ENCODE data around the gene VEZF1.

The VEZF1 gene

GRCh38 chr17:57954397-57955182 is 33.5 kb downstream of the VEZF1 start:
- in situ Hi-C loops (cut with HindIII; ENCODE audit: low sequenced_read_pairs), result no loop called here

- in situ Hi-C loops (cut with HindIII; ENCODE audit: low sequenced_read_pairs), result no loop called here
These were observed 34.2 kb downstream of the VEZF1 start for GRCh38 chr17:57953705-57954396.

- in situ Hi-C loops (cut with HindIII; ENCODE audit: low sequenced_read_pairs), result no loop called here
These were observed 34.8 kb downstream of the VEZF1 start for GRCh38 chr17:57953219-57953618.

GRCh38 chr17:57949649-57950048 is 38.4 kb downstream of the VEZF1 start:
- in situ Hi-C loops (cut with HindIII; ENCODE audit: low sequenced_read_pairs), result no loop called here

- in situ Hi-C loops (cut with HindIII; ENCODE audit: low sequenced_read_pairs), result no loop called here
These were observed 39.3 kb downstream of the VEZF1 start for GRCh38 chr17:57948555-57949420.

- in situ Hi-C loops (cut with HindIII; ENCODE audit: low sequenced_read_pairs), result no loop called here
These were observed 39.9 kb downstream of the VEZF1 start for GRCh38 chr17:57948169-57948554.

GRCh38 chr17:57947369-57947768 is 40.7 kb downstream of the VEZF1 start:
- in situ Hi-C loops (cut with HindIII; ENCODE audit: low sequenced_read_pairs), result no loop called here

GRCh38 chr17:57946798-57947358 is 41.2 kb downstream of the VEZF1 start:
- in situ Hi-C loops (cut with HindIII; ENCODE audit: low sequenced_read_pairs), result no loop called here

- in situ Hi-C loops (cut with HindIII; ENCODE audit: low sequenced_read_pairs), result no loop called here
These were observed 41.9 kb downstream of the VEZF1 start for GRCh38 chr17:57945996-57946797.

GRCh38 chr17:57944908-57945307 is 43.1 kb downstream of the VEZF1 start:
- in situ Hi-C loops (cut with HindIII; ENCODE audit: low sequenced_read_pairs), result no loop called here

- in situ Hi-C loops (cut with HindIII; ENCODE audit: low sequenced_read_pairs), result no loop called here
These were observed 44.4 kb downstream of the VEZF1 start for GRCh38 chr17:57943645-57944044.

GRCh38 chr17:57943140-57943539 is 44.9 kb downstream of the VEZF1 start:
- in situ Hi-C loops (cut with HindIII; ENCODE audit: low sequenced_read_pairs), result no loop called here

- in situ Hi-C loops (cut with HindIII; ENCODE audit: low sequenced_read_pairs), result no loop called here
These were observed 46.4 kb downstream of the VEZF1 start for GRCh38 chr17:57941384-57942370.

GRCh38 chr17:57940653-57941329 is 47.3 kb downstream of the VEZF1 start:
- in situ Hi-C loops (cut with HindIII; ENCODE audit: low sequenced_read_pairs), result no loop called here

GRCh38 chr17:57940231-57940630 is 47.8 kb downstream of the VEZF1 start:
- in situ Hi-C loops (cut with HindIII; ENCODE audit: low sequenced_read_pairs), result no loop called here

- in situ Hi-C loops (cut with HindIII; ENCODE audit: low sequenced_read_pairs), result no loop called here
These were observed 48.3 kb downstream of the VEZF1 start for GRCh38 chr17:57939797-57940196.

GRCh38 chr17:57938061-57938502 is 50.0 kb downstream of the VEZF1 start:
- in situ Hi-C loops (cut with HindIII; ENCODE audit: low sequenced_read_pairs), result no loop called here

- in situ Hi-C loops (cut with HindIII; ENCODE audit: low sequenced_read_pairs), result no loop called here
These were observed 50.6 kb downstream of the VEZF1 start for GRCh38 chr17:57937492-57937891.

Data from DLD1 (cell line).